ENCODE data around the gene ZMYM2. TPM values are rescaled to one million over a fixed set of nuclear protein-coding genes. Genes with fewer than 3 reads are reported as not detected.

The ZMYM2 gene
- total RNA-seq, 2 donors from 2014 or later = 35.7 to 48.1 TPM

- no peaks in the 10 kb centered on the region for H3K4me1 ChIP-seq
- H3K9me3 ChIP-seq = no peaks in the 10 kb centered on the region
- TF ChIP-seq CTCF (IDR thresholded peaks at IDR 0.05) = no peak
- no peak for DNase-seq (ENCODE audit: low spot score)
- H3K4me3 ChIP-seq = no peak overlapping the region
- H3K27ac ChIP-seq = no peak overlapping the region
- H3K36me3 ChIP-seq = peaks cover 85% of the 10 kb centered on the region
- H3K27me3 ChIP-seq = no peaks in the 10 kb centered on the region
Observed at GRCh38 chr13:20064128-20064527, 105.6 kb downstream of the ZMYM2 start.

GRCh38 chr13:20065516-20065915 lies 107.0 kb downstream of the ZMYM2 start:
- TF ChIP-seq CTCF (IDR thresholded peaks at IDR 0.05) = no peak
- Histone ChIP-seq H3K36me3 (peaks cover 71% of the 10 kb centered on the region), H3K27me3 (no peaks in the 10 kb centered on the region), H3K27ac (no peak overlapping the region), H3K4me3 (no peak overlapping the region), H3K4me1 (no peaks in the 10 kb centered on the region), H3K9me3 (no peaks in the 10 kb centered on the region)
- DNase-seq (ENCODE audit: low spot score) = no peak

- H3K36me3 ChIP-seq = peaks cover 49% of the 10 kb centered on the region
- no peaks in the 10 kb centered on the region for H3K9me3 ChIP-seq
- peaks cover 0 to 5% of the 10 kb centered on the region in 2 donors for H3K4me1 ChIP-seq
- no peak overlapping the region for H3K27ac ChIP-seq
- no peak for TF ChIP-seq CTCF (IDR thresholded peaks at IDR 0.05)
- no peak overlapping the region for H3K4me3 ChIP-seq
- H3K27me3 ChIP-seq = no peaks in the 10 kb centered on the region
- DNase-seq (ENCODE audit: low spot score) = no peak
Observed at GRCh38 chr13:20069956-20070355, 111.4 kb downstream of the ZMYM2 start.

- Histone ChIP-seq H3K9me3 (no peaks in the 10 kb centered on the region), H3K36me3 (peaks cover 18% of the 10 kb centered on the region), H3K27ac (no peak overlapping the region), H3K27me3 (no peaks in the 10 kb centered on the region), H3K4me1 (peaks cover 0 to 5% of the 10 kb centered on the region in 2 donors), H3K4me3 (no peak overlapping the region)
- no peak for DNase-seq (ENCODE audit: low spot score)
- no peak for TF ChIP-seq CTCF (IDR thresholded peaks at IDR 0.05)
Observed at GRCh38 chr13:20073775-20074174, 115.2 kb downstream of the ZMYM2 start.

GRCh38 chr13:20074966-20075365 lies 116.4 kb downstream of the ZMYM2 start:
- Histone ChIP-seq H3K27me3 (no peaks in the 10 kb centered on the region), H3K4me3 (no peak overlapping the region), H3K36me3 (peaks cover 18% of the 10 kb centered on the region), H3K4me1 (peaks cover 0 to 12% of the 10 kb centered on the region in 2 donors), H3K27ac (no peak overlapping the region), H3K9me3 (no peaks in the 10 kb centered on the region)
- no peak for DNase-seq (ENCODE audit: low spot score)
- TF ChIP-seq CTCF (IDR thresholded peaks at IDR 0.05) = no peak

GRCh38 chr13:20077086-20077485 lies 118.6 kb downstream of the ZMYM2 start:
- Histone ChIP-seq H3K36me3 (peaks cover 12% of the 10 kb centered on the region), H3K4me1 (peaks cover 0 to 22% of the 10 kb centered on the region in 2 donors), H3K27me3 (no peaks in the 10 kb centered on the region), H3K9me3 (no peaks in the 10 kb centered on the region), H3K4me3 (no peak overlapping the region), H3K27ac (no peak overlapping the region)
- no peak for TF ChIP-seq CTCF (IDR thresholded peaks at IDR 0.05)
- DNase-seq (ENCODE audit: low spot score) = no peak

All from right atrium auricular region (tissue), 2 donors.